Naive thymus-derived CD4-positive, alpha-beta T cell (primary cell): ENCODE results near the gene XKRX. TPM values are rescaled to one million over a fixed set of nuclear protein-coding genes. Genes with fewer than 3 reads are reported as not detected.
A peak's percentile ranks its signal among the peaks of the same experiment; 100 is the strongest.

Experiments
- ATAC-seq: fragments of 150-1000 bp; cut with Tn5 transposase; 2 replicates; pipeline ENCODE4 v1.10.0; 2021; ENCODE audit warnings: mild to moderate bottlenecking, moderate library complexity
- CTCF ChIA-PET: fragments of 350-600 bp; sonication (Branson Sonifier 250); formaldehyde crosslinking; loops from one replicate; lab custom pipeline; 2021; ENCODE audit warnings: antibody characterized with exemption; lab: Charles Lee
- POLR2A ChIA-PET: fragments of 350-600 bp; sonication (Branson Sonifier 250); formaldehyde crosslinking; loops from one replicate; lab custom pipeline; 2021; ENCODE audit warnings: antibody characterized with exemption, inconsistent platforms; lab: Charles Lee
- DNase-seq, 9 donors: peaks; one replicate each; pipeline versions ENCODE4 v3.0.0 to v3.0.0-alpha.2; 2020 to 2022; ENCODE audit warnings: mixed read lengths in 1 of 9
- H3K27ac ChIP-seq: one replicate; pipeline ENCODE4 v1.7.0; 2013; ENCODE audit warnings: mild to moderate bottlenecking, low read depth, low read length, moderate library complexity
- H3K27me3 ChIP-seq, 2 donors: one replicate each; pipeline ENCODE4 v1.7.0; 2013; ENCODE audit warnings: low read length in 2 of 2, mild to moderate bottlenecking in 2 of 2, moderate library complexity in 2 of 2; ENCODE audit not compliant: control insufficient read depth in 2 of 2, insufficient read depth in 2 of 2
- H3K36me3 ChIP-seq, 3 experiments: 1 replicate in 2 of 3; 2 replicates in 1 of 3; pipeline ENCODE4 v1.7.0; 2013; ENCODE audit warnings: low read length in 3 of 3, mild to moderate bottlenecking in 3 of 3, moderate library complexity in 1 of 3; ENCODE audit not compliant: insufficient read depth in 3 of 3, control insufficient read depth in 2 of 3
- H3K4me1 ChIP-seq, 2 donors: one replicate each; pipeline ENCODE4 v1.7.0; 2013; ENCODE audit warnings: low read length in 2 of 2, mild to moderate bottlenecking in 2 of 2, moderate library complexity in 1 of 2; ENCODE audit not compliant: control insufficient read depth in 2 of 2, insufficient read depth in 2 of 2
- H3K4me3 ChIP-seq: 2 replicates; pipeline ENCODE4 v1.7.0; 2013; ENCODE audit warnings: mild to moderate bottlenecking, low read length
- H3K9me3 ChIP-seq, 3 experiments: 1 replicate in 2 of 3; 2 replicates in 1 of 3; pipeline ENCODE4 v1.7.0; 2013; ENCODE audit warnings: low read length in 3 of 3; ENCODE audit not compliant: control insufficient read depth in 2 of 3
- H3K27ac Mint-ChIP-seq, 9 donors: one replicate each; pipeline ENCODE4 v1.8.0; 2020 to 2022; ENCODE audit warnings: mixed read lengths in 9 of 9, mild to moderate bottlenecking in 8 of 9, moderate library complexity in 5 of 9, inconsistent platforms in 2 of 9
- H3K27me3 Mint-ChIP-seq, 5 donors: one replicate each; pipeline ENCODE4 v1.8.0; 2021 to 2022; ENCODE audit warnings: mixed read lengths in 5 of 5, mild to moderate bottlenecking in 1 of 5
- H3K36me3 Mint-ChIP-seq, 5 donors: one replicate each; pipeline ENCODE4 v1.8.0; 2020 to 2022; ENCODE audit warnings: mixed read lengths in 5 of 5, mild to moderate bottlenecking in 3 of 5, inconsistent platforms in 1 of 5
- H3K4me1 Mint-ChIP-seq, 7 donors: one replicate each; pipeline ENCODE4 v1.8.0; 2020 to 2022; ENCODE audit warnings: mixed read lengths in 7 of 7, mild to moderate bottlenecking in 3 of 7, inconsistent platforms in 1 of 7
- H3K4me3 Mint-ChIP-seq, 10 donors: one replicate each; pipeline ENCODE4 v1.8.0; 2020 to 2022; ENCODE audit warnings: mild to moderate bottlenecking in 10 of 10, mixed read lengths in 10 of 10, moderate library complexity in 6 of 10, inconsistent platforms in 2 of 10
- H3K9me3 Mint-ChIP-seq, 11 donors: one replicate each; pipeline ENCODE4 v1.8.0; 2020 to 2022; ENCODE audit warnings: mixed read lengths in 11 of 11, mild to moderate bottlenecking in 4 of 11, inconsistent platforms in 1 of 11, moderate library complexity in 1 of 11
- intact Hi-C, 2 donors: fragments of 100-400 bp; cut with micrococcal nuclease; formaldehyde crosslinking; loops; one replicate each; pipeline ENCODE4 v1.15.1; 2023
- polyA plus RNA-seq, 2 donors: library from polyadenylated mRNA; unstranded; fragments of 300-500 nt; fragmentation: Illumina TruSeq; gene quantifications; one replicate each; pipeline ENCODE4 v1.2.3, GENCODE V29; 2021
- total RNA-seq, 6 experiments: library from RNA in 5 of 6; stranded (reverse) in 5 of 6; gene quantifications; 1 replicate in 5 of 6; 2 replicates in 1 of 6; pipeline ENCODE4 v1.2.3 and lab custom pipeline; 2021 to 2026

XKRX gene
- total and polyA plus RNA-seq, 7 experiments from 2014 or later = 0.09 to 3.4 (median 1.5) TPM

DNA sequence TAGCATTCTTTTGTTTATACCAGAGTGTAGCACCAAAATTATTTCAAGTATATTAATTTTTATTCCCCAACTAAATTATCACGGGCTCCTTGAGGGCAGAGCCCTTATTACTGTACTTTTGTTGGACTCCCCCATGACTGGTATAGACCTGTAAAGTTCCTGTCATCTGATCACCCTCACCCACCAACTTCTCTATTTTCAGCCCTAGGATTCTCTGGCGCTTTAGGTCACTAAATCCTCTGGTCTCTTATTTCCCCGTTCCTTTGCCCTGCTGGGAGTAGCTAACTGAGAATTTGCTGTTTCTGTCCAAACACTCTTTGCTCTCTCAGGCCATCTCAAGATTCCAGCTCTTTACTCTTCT lies 3.2 kb upstream of the XKRX start:
- Mint-ChIP-seq H3K27me3 (no peaks in the 10 kb centered on the region), H3K36me3 (peaks cover 0 to 4% (median 0%) of the 10 kb centered on the region in 5 donors), H3K4me3 (no peak overlapping the region), H3K27ac (peak overlapping the region in 1 of 9 donors; percentile 36), H3K9me3 (peaks cover 0 to 7% (median 0%) of the 10 kb centered on the region in 11 donors), H3K4me1 (peaks cover 3 to 27% (median 18%) of the 10 kb centered on the region in 7 donors)
- intact Hi-C loops = no loop called here
- ATAC-seq (no peak), DNase-seq (no peak)
- no peaks in the 10 kb centered on the region for H3K36me3 ChIP-seq
- ChIA-PET POLR2A (no interaction called here), CTCF (no interaction called here)
- peaks cover 0 to 6% of the 10 kb centered on the region in 2 donors for H3K4me1 ChIP-seq
- H3K27me3 ChIP-seq = no peaks in the 10 kb centered on the region
- H3K4me3 ChIP-seq = no peak overlapping the region
- no peak overlapping the region for H3K27ac ChIP-seq
- no peaks in the 10 kb centered on the region for H3K9me3 ChIP-seq

DNA sequence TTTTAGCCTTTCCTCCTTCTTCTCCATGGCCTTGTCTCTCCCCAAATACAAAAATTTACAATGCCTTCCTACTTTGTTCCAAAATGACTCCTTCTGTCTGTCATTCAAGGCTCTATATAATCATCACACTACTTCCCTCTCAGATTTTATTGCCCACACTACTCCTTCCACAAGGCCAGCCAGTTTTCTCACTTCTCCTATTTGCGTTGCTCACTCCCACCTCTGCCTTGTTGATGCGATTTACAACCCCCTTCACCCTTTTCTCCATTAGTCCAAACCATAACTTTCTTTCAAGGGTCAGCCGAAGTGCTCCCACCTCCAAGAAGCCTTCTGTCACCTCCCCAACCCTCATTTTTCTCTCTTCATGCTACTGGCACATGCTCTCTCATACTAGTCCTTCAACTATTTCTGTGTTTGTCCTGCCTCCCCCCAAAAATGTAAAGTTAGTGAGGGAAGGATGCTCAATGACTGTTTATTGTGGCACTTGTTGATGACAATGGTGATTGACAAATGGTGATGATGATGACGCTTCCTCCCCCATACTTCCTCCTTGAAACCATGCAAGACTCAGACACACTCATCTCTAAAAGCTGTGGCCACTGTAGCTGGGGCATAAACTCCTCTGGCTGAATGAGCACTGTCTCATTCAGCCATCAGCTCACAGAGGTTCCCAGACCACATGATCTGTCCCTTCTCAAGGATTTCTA lies 2.7 kb upstream of the XKRX start:
- peak overlapping the region in 2 of 9 donors; percentile 45 to 54 for H3K27ac Mint-ChIP-seq
- DNase-seq (no peak), ATAC-seq (no peak)
- no peak overlapping the region for H3K4me3 ChIP-seq
- no peaks in the 10 kb centered on the region for H3K27me3 Mint-ChIP-seq
- H3K27ac ChIP-seq = no peak overlapping the region
- peaks cover 0 to 7% (median 0%) of the 10 kb centered on the region in 11 donors for H3K9me3 Mint-ChIP-seq
- POLR2A ChIA-PET = no interaction called here
- peaks cover 0 to 6% of the 10 kb centered on the region in 2 donors for H3K4me1 ChIP-seq
- no peaks in the 10 kb centered on the region for H3K27me3 ChIP-seq
- no peaks in the 10 kb centered on the region for H3K9me3 ChIP-seq
- intact Hi-C loops = no loop called here
- peaks cover 0 to 4% (median 0%) of the 10 kb centered on the region in 5 donors for H3K36me3 Mint-ChIP-seq
- peaks cover 3 to 32% (median 24%) of the 10 kb centered on the region in 7 donors for H3K4me1 Mint-ChIP-seq
- no peaks in the 10 kb centered on the region for H3K36me3 ChIP-seq
- CTCF ChIA-PET = interaction anchor here (0.6 kb wide), 1 partner anchor 74 kb away, joined by 3 read pairs; no protein-coding TSS in a partner anchor
- H3K4me3 Mint-ChIP-seq = peak overlapping the region in 7 of 10 donors; percentile 0 to 56 (median 35)

DNA sequence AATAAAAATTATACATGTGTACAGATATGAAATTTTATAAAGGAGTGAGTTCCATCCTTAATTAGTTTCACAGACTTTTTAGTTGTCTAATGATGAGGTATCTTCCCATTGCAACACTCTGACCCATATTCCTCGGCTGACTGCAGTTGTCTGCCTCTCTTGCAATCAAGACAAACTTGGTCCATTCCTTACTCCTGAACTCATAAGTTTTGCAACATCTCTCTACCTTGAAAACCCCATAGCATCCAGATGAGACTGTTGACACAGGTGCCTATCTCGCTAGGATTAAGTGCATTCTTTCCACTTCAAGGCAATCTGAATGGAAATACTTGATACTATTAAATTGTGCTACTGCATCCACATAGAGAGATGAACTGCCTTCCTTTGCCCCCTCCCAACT lies 2.3 kb downstream of the XKRX start:
- H3K36me3 ChIP-seq = no peaks in the 10 kb centered on the region

DNA sequence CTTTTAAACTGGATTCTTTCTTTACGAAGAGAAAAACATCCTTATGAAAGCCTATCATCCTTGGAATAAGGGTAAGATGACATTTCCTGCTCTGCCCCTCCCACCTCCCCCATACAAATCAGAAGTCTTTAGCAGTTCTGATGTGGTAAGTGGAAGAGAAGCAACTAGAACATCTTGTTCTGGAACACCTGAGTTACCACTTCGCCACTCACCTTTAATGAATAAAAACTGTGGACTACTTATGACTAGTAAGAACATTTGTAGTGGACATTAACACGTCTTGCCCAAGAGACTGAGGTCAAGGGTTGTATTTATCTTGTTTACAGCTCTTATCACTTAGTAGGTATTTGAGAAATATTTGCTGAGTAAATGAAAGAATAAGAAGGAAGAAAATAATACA lies 4.3 kb downstream of the XKRX start:
- Mint-ChIP-seq H3K4me1 (peaks cover 3 to 50% (median 41%) of the 10 kb centered on the region in 7 donors), H3K9me3 (peaks cover 0 to 1% (median 0%) of the 10 kb centered on the region in 11 donors), H3K36me3 (peaks cover 0 to 4% (median 0%) of the 10 kb centered on the region in 5 donors), H3K27me3 (no peaks in the 10 kb centered on the region), H3K4me3 (peak overlapping the region in 9 of 10 donors; percentile 27 to 75 (median 62)), H3K27ac (peak overlapping the region in 8 of 9 donors; percentile 52 to 93 (median 80))
- ATAC-seq = no peak
- Histone ChIP-seq H3K4me1 (peaks cover 0 to 5% of the 10 kb centered on the region in 2 donors), H3K9me3 (no peaks in the 10 kb centered on the region), H3K4me3 (no peak overlapping the region), H3K27ac (peak overlapping the region; percentile 3), H3K36me3 (no peaks in the 10 kb centered on the region), H3K27me3 (no peaks in the 10 kb centered on the region)
- POLR2A ChIA-PET = no interaction called here
- CTCF ChIA-PET = interaction anchor here (0.7 kb wide), 1 partner anchor 10 kb away, joined by 5 read pairs; no protein-coding TSS in a partner anchor
- intact Hi-C loops = loop anchor here (10.0 kb wide), 3 partner anchors 70 to 1730 kb away; partner anchors contain the start of genes CSTF2 (in 1 of the 2) and GPRASP1 (in 1 of the 2)
- peak in 4 of 9 donors; percentile 5 to 43 (median 14) for DNase-seq

More for the DNA sequence above, 2.3 kb downstream of the XKRX start:
- Histone ChIP-seq H3K27ac (peak overlapping the region; percentile 35), H3K4me3 (no peak overlapping the region), H3K27me3 (no peaks in the 10 kb centered on the region), H3K4me1 (peaks cover 0 to 10% of the 10 kb centered on the region in 2 donors), H3K9me3 (no peaks in the 10 kb centered on the region)
- Mint-ChIP-seq H3K4me1 (peaks cover 8 to 61% (median 51%) of the 10 kb centered on the region in 7 donors), H3K4me3 (peak overlapping the region in 9 of 10 donors; percentile 8 to 79 (median 58)), H3K27ac (peak overlapping the region in 7 of 9 donors; percentile 0 to 86 (median 51)), H3K27me3 (no peaks in the 10 kb centered on the region), H3K9me3 (peaks cover 0 to 4% (median 0%) of the 10 kb centered on the region in 11 donors), H3K36me3 (peaks cover 0 to 4% (median 0%) of the 10 kb centered on the region in 5 donors)
- ChIA-PET CTCF (no interaction called here), POLR2A (no interaction called here)
- intact Hi-C loops = loop anchor here (10.0 kb wide), 3 partner anchors 68 to 1728 kb away; partner anchors contain the start of genes CSTF2 (in 1 of the 2) and GPRASP1 (in 1 of the 2)
- DNase-seq (no peak), ATAC-seq (no peak)

DNA sequence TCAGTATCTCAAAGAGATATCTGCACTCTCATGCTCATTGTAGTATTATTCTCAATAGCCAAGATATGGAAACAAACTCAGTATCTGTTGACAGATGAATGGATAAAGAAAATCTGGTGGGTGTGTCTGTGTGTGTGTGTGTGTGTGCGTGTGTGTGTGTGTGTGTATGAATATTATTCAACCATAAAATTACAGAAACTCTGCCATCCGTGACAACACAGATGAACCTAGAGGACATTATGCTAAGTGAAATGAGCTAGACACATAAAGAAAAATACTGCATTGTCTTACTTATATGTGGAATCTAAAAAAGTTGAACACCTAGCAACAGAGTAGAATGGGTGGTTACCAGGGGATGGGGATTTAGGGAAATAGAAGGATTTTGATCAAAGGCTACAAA lies 13.2 kb downstream of the XKRX start:
- CTCF ChIA-PET = no interaction called here
- Histone ChIP-seq H3K4me3 (no peak overlapping the region), H3K36me3 (no peaks in the 10 kb centered on the region), H3K9me3 (no peaks in the 10 kb centered on the region), H3K4me1 (no peaks in the 10 kb centered on the region), H3K27me3 (no peaks in the 10 kb centered on the region), H3K27ac (no peak overlapping the region)
- H3K4me3 Mint-ChIP-seq = no peak overlapping the region
- no peak for DNase-seq
- ATAC-seq = no peak
- POLR2A ChIA-PET = no interaction called here
- H3K9me3 Mint-ChIP-seq = peaks cover 0 to 2% (median 0%) of the 10 kb centered on the region in 11 donors
- H3K36me3 Mint-ChIP-seq = peaks cover 0 to 19% (median 12%) of the 10 kb centered on the region in 5 donors
- no peaks in the 10 kb centered on the region for H3K27me3 Mint-ChIP-seq
- intact Hi-C loops = no loop called here
- no peaks in the 10 kb centered on the region for H3K4me1 Mint-ChIP-seq
- H3K27ac Mint-ChIP-seq = no peak overlapping the region

DNA sequence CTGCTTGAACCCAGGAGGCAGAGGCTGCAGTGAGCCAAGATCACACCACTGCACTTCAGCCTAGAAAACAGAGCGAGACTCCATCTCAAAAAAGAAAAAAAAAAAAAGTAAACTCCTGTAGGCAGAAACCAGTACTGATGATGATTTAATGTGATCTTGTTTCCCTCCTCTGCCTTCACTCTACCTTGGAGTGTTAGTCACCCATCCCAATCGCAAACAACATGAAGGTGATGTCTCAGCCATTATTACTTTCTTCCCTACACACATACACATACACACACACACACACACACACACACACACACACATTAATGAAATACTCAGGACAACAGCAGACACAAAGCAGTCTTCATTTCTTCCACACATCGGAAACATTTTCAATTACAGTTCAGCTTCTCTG lies 15.6 kb downstream of the XKRX start:
- H3K36me3 Mint-ChIP-seq = peaks cover 0 to 16% (median 15%) of the 10 kb centered on the region in 5 donors
- H3K4me1 Mint-ChIP-seq = no peaks in the 10 kb centered on the region
- intact Hi-C loops = no loop called here
- no peak overlapping the region for H3K27ac Mint-ChIP-seq
- no peak overlapping the region for H3K4me3 ChIP-seq
- H3K36me3 ChIP-seq = no peaks in the 10 kb centered on the region
- ChIA-PET CTCF (no interaction called here), POLR2A (no interaction called here)
- no peaks in the 10 kb centered on the region for H3K27me3 ChIP-seq
- no peaks in the 10 kb centered on the region for H3K9me3 ChIP-seq
- ATAC-seq (no peak), DNase-seq (no peak)
- no peak overlapping the region for H3K4me3 Mint-ChIP-seq
- H3K27ac ChIP-seq = no peak overlapping the region
- H3K9me3 Mint-ChIP-seq = peaks cover 0 to 2% (median 0%) of the 10 kb centered on the region in 11 donors
- no peaks in the 10 kb centered on the region for H3K4me1 ChIP-seq
- no peaks in the 10 kb centered on the region for H3K27me3 Mint-ChIP-seq
